NCI-H1092 (cell line): ENCODE data around the gene IMP3.

Source experiments
- DNase-seq: peaks from one replicate; lab custom pipeline; 2025; lab: John Stamatoyannopoulos, UW

Gene IMP3

GRCh38 chr15:75672646-75673425, 32.8 kb upstream of the IMP3 start:
- DNase-seq = no peak

- DNase-seq = no peak
Observed at GRCh38 chr15:75671730-75672602, 31.9 kb upstream of the IMP3 start.

- DNase-seq = no peak
Observed at GRCh38 chr15:75669879-75670212, 29.8 kb upstream of the IMP3 start.

GRCh38 chr15:75669191-75669878, 29.3 kb upstream of the IMP3 start:
- no peak for DNase-seq

GRCh38 chr15:75666823-75667501, 26.9 kb upstream of the IMP3 start:
- no peak for DNase-seq

- no peak for DNase-seq
Observed at GRCh38 chr15:75663931-75664421, 24.0 kb upstream of the IMP3 start.

GRCh38 chr15:75662823-75663519, 22.9 kb upstream of the IMP3 start:
- DNase-seq = no peak

GRCh38 chr15:75661756-75662140, 21.7 kb upstream of the IMP3 start:
- DNase-seq = no peak

GRCh38 chr15:75661100-75661755, 21.2 kb upstream of the IMP3 start:
- DNase-seq = no peak

- no peak for DNase-seq
Observed at GRCh38 chr15:75659928-75660645, 20.1 kb upstream of the IMP3 start.

GRCh38 chr15:75659141-75659771, 19.2 kb upstream of the IMP3 start:
- no peak for DNase-seq

GRCh38 chr15:75656813-75657212, 16.8 kb upstream of the IMP3 start:
- no peak for DNase-seq

GRCh38 chr15:75656331-75656730, 16.3 kb upstream of the IMP3 start:
- DNase-seq = no peak

GRCh38 chr15:75655931-75656330, 15.9 kb upstream of the IMP3 start:
- no peak for DNase-seq

GRCh38 chr15:75654201-75654907, 14.3 kb upstream of the IMP3 start:
- DNase-seq = no peak

GRCh38 chr15:75653347-75653913, 13.4 kb upstream of the IMP3 start:
- DNase-seq = no peak

GRCh38 chr15:75651810-75652543, 12.0 kb upstream of the IMP3 start:
- DNase-seq = no peak
